NCI-H2227 (cell line): ENCODE measurements around the gene ERC1.
"Not testable (repeated sequence)": the region's sequence is repeated elsewhere in the genome, so short reads cannot be mapped to it uniquely, and the experiment has no call there.

Experiments used
- DNase-seq: peaks from one replicate; lab custom pipeline; 2025; ENCODE audit not compliant: unreplicated experiment; lab: John Stamatoyannopoulos, UW

Gene ERC1

DNA sequence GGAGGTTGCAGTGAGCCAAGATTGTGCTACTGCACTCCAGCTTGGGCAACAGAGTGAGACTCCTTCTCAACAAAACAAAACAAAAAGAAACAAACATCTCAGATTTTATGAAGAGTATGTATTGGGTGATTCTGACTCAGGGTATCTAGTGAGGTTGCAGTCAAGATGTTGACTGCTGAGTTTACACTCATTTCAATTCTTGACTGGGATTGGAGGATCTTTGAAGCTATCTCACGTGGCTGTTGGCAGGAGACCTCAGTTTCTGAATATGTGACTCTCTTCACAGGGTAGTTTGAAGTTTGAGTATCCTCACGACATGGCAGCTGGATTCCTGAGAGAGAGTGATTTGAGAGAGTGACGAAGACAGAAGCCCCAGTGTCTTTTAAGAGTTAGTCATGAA, 29.4 kb downstream of the ERC1 start:
- DNase-seq = no peak

DNA sequence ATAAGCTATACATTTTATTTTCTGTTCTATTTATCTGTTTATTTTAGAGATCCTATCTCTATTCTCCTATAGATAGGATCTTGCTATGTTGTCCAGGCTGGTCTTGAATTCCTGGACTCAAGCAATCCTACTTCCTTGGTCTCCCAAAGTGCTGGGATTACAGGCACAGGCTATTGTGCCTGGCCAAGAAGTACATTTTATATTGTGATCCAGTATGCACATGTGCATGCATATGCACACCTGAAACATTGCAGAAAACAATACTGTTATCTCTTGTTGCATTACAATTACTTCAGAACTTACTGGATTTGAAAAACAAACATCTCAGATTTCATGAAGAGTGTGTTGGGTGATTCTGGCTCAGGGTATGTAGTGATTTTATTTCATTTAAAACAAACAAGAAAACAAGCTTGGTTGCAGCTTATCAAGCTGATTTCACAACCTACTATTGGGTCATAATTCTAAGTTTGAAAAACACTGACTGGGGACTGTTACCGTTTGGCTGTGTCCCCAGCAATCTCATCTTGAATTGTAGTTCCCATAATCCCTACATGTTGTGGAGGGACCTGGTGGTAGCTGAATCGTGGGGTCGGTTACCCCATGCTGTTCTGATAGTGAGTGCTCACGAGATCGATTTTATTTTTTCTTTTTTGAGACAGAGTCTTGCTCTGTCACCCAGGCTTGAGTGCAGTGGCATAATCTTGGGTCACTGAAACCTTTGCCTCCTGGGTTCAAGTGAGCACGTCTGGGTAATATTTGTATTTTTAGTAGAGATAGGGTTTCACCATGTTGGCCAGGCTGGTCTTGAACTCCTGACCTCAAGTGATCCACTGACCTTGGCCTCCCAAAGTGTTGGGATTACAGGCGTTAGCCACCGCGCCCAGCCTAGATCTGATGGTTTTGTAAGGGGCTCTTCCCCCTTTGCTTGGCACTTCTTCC, 31.3 kb downstream of the ERC1 start:
- DNase-seq = no peak

DNA sequence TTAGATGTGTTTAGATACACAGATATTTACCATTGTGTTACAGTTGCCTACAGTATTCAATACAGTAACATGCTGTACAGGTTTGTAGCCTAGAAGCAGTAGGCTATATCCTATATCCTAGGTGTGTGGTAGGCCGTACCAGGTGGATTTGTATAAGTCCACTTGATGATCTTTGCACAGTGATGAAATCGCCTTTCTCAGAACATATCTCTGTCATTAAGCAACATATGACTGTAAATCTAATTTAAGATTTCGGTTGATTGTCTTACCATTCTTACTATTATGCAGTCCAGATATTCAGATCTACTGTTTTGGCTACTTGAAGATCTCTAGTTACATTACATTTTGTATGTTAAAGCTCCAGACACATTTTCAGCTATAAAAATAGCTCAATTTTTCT, 39.8 kb downstream of the ERC1 start:
- DNase-seq = no peak

DNA sequence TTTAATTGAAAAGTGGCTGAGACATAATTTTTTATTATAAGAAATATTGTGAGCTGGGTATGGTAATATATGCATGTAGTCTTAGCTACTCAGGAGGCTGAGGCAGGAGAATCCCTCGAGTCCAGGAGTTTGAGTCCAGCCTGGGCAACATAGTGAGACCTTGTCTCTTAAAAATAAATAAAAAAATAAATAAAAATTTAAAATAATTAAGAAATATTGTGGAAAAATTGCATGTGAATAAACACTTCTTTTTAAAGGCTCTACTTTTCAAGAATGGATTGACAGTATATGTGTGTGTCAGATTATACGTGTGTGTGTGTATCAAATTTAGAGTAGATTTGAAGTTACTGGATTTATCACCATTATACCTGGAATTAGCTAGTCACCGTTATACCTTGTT, 43.2 kb downstream of the ERC1 start:
- DNase-seq = no peak

DNA sequence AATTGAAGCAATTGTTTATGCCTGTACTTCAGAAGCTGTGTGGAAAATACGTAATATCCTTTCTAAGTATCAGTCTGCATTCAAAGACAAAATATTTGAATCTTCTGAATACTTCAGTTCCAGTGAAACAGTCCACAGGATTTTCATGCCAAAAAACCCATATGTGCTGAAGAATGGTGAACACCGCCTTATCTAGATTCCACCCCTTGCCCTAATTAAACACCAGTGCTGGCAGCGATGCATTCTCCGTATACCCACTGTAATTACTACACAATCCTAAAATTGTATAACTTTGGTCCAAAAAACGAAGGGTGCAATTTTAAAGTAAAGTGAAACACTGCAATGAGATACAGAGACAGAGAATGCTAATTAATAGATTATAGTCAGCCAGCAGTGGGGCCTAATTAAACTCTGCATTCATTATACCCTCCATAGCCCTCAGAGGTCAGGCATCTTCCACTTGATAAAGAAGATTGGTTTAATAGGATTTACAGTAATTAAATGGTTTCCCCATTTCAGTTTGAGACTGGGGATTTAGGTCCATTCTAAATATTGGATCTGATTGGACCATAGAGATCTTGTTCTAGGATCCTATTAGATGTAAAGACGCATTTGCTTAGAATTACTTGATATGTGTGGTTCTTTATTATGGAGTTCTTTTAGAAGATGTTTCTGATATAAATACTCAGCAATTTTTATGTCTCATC, 43.9 kb downstream of the ERC1 start:
- no peak for DNase-seq

DNA sequence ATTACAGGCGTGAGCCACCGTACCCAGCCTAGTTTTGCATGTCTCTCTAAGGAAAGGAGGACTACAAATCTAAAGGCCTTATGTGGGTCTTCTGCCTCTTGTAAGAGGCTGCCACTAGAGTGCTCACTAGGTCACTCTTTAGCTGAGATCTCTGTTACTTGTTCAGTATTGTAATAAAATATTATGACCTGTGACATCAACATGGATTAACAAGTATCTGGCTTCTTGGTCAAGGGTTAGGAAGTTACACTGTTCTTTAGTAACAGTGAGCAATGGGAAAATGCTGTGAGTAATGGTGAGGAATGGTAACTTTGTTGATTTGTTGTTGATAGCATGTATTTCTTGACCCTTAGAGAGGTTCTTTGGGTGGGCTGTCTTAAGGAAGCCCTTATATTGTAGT, 50.5 kb downstream of the ERC1 start:
- DNase-seq = no peak

DNA sequence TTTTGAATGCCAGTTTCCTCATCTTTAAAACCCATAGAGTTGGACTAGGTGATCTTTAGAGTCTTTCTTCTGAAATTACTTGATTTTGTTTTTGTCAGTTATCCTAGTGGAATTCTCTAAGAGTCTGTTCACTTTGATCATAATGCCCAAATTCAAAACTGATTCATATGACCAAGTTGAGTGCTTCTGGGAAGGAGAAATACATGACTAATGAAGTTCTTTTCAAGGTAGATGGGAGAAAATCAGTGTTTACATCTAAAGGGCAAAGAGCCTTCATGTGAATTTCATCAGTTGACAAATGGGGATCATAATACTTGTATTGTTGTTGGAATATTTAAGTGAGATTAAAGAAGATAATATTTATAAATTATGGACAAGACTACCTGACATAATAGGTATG, 53.2 kb downstream of the ERC1 start:
- DNase-seq = no peak

DNA sequence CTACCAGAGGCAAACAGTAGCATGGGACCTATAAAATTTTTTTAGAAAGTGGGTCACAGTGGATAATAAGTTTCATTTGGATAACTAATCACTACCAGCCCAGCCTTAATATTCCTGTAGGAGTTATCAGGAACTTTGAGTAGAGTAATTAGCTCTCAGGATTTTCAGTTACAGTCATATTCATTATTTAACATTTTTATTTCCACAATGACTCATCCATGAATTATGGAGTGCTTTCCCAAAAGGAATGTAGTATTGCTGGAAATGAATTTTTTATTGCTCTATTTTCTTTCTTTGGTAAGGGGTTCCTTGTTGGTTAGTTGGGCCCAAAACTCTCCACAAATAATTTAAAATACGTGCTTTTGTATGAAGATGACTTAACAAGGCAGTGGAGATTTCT, 53.7 kb downstream of the ERC1 start:
- DNase-seq = no peak

DNA sequence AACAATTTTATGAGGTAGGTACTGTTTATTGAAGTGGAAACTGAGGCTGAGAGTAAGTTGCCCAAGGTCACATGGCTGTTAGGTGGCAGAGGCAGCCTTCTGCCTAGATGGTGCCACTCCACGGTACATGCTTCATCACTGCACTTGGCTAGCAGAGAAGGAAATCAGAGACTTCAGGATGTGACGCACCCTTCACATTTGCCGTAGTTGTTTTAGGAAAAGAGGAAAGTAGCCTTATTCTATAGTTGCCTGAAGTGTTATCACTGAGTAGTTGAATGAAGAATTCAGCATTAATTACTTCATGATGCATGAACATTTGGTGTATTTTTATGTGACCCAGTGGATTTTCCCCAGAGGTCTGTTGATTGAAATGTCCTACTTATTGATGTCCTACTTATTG, 55.7 kb downstream of the ERC1 start:
- no peak for DNase-seq

DNA sequence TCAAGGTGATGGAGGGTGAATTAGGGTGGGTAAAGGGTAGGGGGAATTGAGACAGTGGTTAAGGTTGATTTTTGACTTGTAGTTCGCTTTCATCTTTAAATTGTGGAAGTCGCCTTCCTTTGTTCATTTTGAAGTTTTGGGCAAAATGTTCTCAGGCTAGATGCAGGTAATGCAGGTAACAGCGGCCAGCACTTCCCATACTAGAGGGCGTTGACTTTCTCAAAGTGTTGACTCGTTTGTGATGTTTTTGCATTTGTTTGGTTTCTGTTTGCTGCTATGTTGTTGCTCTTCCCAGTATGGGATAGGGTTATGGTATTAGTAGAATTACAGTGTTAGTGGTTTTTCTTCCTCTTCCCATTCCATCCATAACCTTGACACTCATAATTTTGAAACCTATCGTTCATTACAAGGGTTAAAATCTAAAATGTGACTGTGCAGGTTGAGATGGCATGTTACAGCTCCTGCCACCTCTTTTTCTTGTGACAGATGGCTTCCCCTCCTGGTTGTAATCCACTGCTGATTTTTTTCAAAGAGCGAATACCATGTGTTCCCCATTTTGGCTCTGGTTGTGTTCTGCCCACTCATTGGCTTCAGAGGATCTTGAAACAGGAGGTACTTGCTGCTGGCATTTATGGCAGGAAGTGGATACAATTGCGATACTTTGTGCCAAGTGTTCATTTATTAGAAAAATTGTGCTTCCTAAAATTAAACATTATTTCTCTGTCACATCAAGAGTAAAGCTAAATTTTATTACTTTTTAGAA, 57.1 kb downstream of the ERC1 start:
- no peak for DNase-seq

DNA sequence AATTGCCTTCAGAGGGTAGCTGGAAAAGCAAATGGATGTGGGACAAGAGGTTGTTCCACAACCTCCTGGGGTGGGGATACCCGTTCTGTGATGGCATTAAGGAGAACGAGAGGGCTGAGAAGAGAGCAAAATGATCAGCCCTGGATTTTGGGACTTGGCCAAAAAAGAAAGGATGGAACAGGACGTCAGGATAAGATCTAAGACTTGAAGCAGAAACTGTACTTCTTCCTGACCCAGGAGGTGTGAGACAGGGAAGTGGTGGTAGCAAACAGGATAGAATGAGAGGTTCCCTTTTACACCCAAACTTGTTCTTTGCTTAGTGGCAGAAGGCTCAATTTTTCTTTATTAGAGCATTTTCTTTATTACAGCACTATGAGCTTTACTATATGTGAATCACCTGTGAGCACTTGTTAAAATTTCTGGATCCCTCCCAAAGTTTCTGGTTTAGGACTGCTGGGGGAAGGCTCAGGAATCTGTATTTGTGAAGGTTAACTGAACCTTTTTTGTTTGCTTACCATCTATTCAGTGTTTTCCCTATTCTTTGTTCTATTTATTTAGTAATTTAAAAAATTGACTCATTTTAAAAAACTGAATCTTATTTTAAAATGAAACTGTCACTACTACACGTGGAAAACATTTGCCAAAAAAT, 59.2 kb downstream of the ERC1 start:
- DNase-seq = no peak

DNA sequence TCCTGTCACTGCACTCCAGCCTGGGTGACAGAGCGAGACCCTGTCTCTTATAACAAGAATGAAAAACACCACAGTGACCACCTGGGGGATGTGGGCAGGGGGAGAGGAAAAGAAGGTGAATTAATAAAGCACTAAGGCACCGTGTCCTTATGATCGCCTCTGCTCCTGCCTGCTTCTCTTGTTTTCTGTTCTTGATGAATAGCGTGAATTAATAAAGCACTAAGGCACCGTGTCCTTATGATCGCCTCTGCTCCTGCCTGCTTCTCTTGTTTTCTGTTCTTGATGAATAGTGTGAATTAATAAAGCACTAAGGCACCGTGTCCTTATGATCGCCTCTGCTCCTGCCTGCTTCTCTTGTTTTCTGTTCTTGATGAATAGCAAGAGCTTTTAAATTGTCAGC, 60.6 kb downstream of the ERC1 start:
- DNase-seq = not testable (repeated sequence)

DNA sequence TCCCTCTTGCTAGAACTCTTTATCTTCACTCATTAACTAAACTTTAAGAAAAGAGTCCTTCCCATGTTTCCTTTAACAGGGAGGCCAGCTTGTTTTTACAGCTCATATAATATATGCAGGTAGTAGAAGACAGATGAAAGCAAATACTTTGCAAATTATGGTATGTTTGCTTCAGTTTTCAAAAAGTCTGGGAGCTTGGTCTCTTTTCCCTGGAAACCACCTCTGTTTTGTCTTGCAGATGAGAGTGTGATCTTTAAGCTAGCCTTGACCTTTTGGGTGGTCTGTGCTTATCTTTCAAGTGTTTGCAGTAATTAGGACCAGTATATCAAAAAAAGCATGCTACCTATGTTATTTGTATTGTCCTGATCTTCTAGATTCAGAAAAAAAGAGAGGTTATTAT, 62.7 kb downstream of the ERC1 start:
- DNase-seq = no peak

DNA sequence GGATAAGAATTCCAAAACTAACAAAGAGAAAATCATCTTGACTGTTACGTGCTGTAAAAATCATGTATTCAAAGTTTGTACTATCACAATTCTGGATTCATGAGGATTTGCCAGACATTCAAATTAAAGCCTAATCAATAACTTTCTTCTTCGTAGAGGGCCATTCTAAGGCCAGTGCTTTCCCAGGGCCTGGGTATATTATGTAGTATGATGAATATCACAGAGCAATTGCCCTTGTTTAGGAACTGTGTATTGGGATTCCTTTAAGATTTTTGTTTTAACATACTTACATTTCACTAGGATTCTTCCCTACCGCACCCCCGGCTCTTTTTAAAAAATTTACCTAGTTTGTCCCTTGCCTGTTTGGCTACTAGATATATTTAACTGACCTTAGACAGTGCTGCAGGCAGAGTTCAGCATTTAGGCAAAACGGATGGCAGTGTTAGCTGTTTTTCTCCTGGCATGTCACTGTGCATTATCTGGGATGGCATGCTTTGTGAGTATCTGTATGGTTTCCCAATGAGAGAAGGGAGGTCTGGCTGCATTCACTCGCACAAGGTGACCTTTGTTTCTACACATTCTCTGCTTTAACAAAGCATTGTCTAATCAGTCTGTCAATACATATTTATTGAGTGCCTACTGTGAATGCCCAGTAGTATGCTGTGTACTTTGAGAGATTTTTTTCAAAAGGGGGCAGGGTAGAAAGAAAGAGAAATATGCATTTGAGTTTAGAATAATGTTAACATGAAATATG, 63.3 kb downstream of the ERC1 start:
- no peak for DNase-seq

DNA sequence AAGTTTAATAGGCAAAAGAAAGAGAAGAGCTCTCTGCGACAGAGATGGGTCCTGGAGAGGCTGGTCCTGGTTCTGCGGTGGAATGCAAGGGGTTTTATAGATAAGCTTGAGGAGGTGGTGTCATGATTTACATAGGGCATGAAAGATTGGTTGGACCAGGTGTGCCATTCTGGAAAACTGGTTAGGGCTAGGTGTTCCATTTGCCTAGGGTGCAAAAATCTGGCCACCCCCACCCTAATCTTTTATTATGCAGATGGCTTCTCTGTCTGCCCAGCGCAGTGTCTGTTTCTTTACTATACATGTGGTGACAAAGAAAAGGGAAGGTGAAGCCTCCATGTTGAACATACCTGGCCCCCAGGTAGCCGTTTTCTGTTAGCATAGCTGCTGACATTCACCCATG, 65.4 kb downstream of the ERC1 start:
- DNase-seq = no peak

DNA sequence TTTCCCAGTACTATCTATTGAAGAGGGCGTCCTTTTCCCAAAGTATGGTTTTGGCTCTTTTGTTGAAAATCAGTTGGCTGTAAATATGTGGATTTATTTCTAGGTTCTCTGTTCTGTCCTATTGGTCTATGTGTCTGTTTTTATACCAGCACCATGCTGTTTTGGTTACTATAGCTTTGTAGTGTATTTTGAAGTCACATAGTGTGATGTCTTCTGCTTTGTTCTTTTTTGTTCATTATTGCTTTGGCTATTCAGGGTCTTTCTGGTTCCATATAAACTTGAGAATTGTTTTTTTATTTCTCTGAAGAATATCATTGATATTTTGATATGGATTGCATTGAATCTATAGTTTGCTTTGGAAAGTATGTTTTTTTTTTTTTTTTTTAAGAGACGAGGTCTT, 67.4 kb downstream of the ERC1 start:
- no peak for DNase-seq

DNA sequence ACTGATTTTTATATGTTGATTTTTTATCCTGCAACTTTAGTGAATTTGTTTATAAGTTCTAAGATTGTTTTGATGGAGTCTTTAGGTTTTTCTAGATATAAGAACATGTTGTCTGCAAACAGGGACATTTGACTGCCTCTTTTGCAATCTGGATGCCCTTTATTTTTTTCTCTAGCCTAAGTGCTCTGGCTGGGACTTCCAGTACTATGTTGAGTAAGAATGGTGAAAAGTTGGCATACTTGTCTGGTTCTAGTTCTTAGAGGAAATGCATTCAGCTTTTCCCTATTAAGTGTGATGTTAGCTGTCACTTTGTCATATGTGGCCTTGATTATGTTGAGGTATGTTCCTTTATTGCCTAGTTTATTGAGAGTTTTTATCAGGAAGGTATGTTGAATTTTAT, 68.1 kb downstream of the ERC1 start:
- no peak for DNase-seq

DNA sequence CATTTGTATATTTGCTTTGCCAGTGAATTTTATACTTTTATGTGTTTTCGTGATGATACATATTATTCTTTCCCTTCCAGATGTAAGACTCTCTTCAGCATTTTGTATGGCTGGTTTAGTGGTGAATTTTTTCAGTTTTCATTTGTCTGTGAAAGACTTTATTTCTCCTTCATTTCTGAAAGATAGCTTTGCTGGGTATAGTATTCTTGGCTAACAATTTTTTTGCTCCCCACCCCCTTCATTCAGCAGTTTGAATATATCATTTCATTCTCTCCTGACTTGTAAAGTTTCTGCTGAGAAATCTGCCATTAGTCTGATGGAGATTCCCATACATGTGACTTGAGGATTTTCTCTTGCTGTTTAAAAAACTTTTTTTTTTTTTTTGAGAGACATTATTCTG, 72.8 kb downstream of the ERC1 start:
- DNase-seq = no peak

DNA sequence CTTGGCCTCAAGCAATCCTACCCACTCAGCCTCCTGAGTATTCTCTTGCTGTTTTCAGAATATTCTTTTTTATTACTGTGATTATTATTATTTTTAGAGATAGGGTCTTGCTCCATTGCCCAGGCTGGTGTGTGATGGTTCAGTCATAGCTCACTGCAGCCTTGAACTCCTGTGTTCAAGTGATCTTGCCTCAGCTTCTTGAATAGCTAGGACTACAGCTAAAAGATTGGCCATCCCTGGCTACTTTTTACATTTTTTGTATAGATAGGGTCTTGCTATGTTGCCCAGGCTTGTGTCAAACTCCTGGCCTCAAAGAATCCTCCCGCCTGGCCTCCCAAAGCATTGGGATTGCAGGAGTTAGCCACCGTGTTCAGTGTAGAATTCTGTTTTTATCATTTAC, 73.3 kb downstream of the ERC1 start:
- DNase-seq = no peak

DNA sequence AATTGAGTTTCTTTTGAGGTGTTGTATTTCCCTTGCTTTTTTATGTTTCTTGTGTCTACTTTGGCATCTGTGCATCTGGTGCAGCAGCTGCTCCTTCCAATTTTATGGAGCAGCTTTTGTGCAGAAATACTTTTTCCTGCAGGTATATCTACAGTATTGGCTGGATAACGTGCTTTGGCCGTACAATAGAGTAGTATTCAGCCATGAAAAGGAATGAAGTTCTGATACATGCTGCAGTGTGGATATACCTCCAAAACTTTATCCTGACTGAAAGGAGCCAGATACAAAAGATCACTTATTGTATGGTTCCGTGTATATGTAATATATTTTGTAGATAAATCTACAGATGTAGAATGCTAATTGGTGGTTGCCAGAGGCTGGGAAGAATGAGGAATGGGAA, 74.6 kb downstream of the ERC1 start:
- DNase-seq = no peak

DNA sequence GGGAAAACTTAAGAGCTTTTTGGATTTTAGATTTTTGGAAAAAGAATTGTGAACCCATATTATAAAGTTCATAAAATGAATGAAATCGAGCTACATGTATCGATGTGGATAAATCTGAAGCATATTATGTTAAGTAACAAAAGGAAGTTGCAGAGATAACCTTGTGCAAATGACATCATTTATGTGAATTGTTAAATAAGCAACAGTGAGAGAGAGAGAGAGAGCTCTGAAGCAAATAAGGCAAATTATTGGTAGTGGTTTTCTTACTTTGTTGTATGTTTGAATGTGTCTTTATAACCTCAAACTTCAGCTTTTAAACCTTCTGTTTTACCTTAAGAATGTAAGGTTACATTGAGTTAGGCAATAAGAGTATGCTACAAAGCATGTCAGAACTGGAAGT, 78.8 kb downstream of the ERC1 start:
- DNase-seq = no peak
